ENCODE measurements around the gene DNAH1.

The DNAH1 gene

DNA sequence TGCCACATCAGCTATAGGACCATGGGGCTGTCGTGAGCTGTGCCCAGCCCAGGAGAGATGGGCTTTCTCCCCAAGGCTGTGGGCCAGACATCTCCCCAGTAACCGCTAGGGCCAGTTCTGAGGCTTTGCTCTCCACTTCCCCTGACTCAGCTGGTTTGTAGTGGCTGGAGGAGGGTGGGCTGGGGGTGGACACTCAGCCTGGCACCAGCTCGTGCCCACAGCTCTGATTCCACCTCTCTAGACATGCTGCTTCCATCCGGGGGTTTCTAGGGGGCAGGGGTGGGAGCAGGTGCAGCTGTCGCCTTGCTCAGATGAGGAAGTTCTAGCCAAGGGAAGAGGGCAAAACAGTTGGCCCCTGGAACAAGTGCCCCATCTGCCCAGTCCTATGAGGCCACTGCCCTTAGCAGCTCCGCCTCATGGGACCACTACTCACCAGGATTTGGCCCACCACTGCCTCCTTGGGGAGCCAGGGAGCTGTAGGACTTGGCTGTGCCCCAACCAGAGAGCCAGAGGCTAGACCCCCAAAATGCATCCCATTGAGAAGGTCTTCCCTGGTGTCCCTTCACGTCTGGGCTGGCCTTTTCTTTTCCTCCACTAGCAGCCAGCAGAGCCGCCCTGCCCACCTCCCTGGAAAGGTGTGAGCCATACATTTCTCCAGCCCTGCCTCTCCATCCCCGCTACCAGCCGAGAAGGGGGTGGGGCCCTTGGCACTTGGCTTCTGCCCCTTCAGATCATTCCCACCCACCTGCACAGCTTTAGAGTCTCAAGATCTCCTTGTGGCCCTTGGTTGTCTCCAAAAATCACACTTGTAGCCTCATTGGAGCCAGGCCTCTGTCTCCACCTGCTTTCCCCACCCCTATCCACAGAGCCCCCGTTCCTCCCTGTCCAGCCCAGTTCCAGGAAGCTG is 18.6 kb upstream of the DNAH1 start:
- no peak overlapping the region for H3K4me3 ChIP-seq (ENCODE audit: low read length in 2 of 2)
- H3K27me3 ChIP-seq (ENCODE audit: control insufficient read depth in 2 of 2, insufficient read depth in 2 of 2, low read length in 2 of 2) = no peaks in the 10 kb centered on the region
- no peak overlapping the region for H3K27ac ChIP-seq (ENCODE audit: low read depth in 2 of 2, low read length in 2 of 2)
- H3K36me3 ChIP-seq (ENCODE audit: control insufficient read depth in 2 of 2, insufficient read depth in 2 of 2, low read length in 2 of 2) = peaks cover 12 to 25% of the 10 kb centered on the region in 2 donors
- no peak overlapping the region for H3K9ac ChIP-seq (ENCODE audit: low read depth in 1 of 2, low read length in 2 of 2)
- no peaks in the 10 kb centered on the region for H3K4me1 ChIP-seq (ENCODE audit: control insufficient read depth in 2 of 2, insufficient read depth in 2 of 2, low read length in 2 of 2)
- no peaks in the 10 kb centered on the region for H3K9me3 ChIP-seq (ENCODE audit: control insufficient read depth in 2 of 2, low read length in 2 of 2)

DNA sequence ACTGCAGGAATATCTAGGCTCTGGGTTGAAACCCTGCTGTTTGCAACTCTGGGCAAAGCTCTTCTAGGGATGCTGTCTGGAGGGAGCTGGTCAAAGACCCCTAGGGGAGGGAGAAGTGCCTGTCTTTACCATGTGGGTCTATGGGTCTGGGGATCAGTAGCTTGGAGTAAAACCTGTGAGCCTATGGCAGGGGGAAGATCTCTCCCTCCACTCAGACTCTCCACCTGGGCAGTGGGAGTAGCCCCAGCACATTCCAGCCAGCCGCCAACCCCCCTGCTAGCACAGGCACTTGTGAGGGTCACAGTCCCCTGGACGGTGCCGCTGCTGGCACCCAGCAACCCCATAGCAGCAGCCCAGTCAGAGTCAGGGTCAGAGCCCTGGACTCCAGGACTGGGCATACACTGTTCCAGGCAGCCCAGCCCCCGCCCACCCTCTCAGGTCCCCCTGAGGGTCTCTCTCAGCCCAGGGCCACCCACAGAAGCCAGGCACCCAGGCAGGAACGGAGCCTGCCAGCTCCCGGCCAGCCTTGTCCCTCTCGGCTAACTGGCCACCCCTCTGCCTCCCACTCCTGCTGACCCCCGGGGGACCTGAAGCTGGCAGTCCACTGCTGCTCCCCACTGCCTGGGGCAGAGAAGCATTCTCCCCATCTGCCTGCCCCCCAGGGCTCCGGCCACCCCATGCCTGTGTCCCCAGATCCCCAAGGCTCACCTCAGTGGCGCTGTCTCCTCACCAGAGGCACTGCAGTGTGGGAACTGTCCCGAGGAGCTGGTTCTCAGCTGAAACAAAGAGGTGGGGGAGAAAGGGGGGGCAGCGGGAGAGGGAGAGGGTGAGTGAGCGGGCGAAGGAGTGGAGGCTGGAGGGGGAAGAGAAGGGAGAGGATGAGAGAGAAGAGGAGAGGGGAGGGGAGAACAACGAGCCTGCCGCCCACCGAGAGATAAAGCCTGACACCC is 17.7 kb upstream of the DNAH1 start:
- no peak overlapping the region for H3K9ac ChIP-seq (ENCODE audit: low read depth in 1 of 2, low read length in 2 of 2)
- H3K4me3 ChIP-seq (ENCODE audit: low read length in 2 of 2) = no peak overlapping the region
- no peaks in the 10 kb centered on the region for H3K27me3 ChIP-seq (ENCODE audit: control insufficient read depth in 2 of 2, insufficient read depth in 2 of 2, low read length in 2 of 2)
- H3K9me3 ChIP-seq (ENCODE audit: control insufficient read depth in 2 of 2, low read length in 2 of 2) = no peaks in the 10 kb centered on the region
- H3K4me1 ChIP-seq (ENCODE audit: control insufficient read depth in 2 of 2, insufficient read depth in 2 of 2, low read length in 2 of 2) = no peaks in the 10 kb centered on the region
- no peak overlapping the region for H3K27ac ChIP-seq (ENCODE audit: low read depth in 2 of 2, low read length in 2 of 2)
- peaks cover 3 to 17% of the 10 kb centered on the region in 2 donors for H3K36me3 ChIP-seq (ENCODE audit: control insufficient read depth in 2 of 2, insufficient read depth in 2 of 2, low read length in 2 of 2)

DNA sequence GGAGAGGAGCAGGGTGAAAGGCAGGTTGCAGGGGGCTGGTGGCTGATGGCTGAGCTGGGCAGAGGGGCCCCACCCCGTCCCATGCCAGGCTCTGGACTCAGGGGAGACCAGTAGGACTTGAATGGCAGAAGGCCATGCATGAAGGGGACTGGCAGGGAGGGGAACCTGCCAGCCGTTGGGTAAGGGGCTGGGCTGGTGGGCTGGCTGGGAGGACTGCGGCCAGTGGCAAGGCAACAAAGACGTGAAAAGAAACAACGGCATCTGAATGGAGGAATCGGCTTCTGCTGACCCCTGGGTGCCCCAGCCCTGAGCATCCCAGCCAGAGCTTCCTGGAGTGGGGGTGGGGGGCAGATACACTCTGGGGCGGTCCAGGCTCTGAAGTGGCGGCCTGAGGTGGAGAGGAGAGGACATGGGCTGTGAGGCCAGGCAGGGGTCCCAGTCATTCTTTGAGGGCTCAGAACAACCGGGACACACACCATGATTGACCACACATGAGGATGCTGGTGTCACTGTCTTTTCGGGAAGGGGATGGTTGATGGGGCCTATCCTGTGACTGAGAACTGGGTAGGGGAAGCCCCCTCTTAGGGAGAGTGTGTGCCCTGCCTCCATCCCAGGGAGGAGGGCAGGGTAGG is 16.8 kb upstream of the DNAH1 start:
- no peak overlapping the region for H3K27ac ChIP-seq (ENCODE audit: low read depth in 2 of 2, low read length in 2 of 2)

DNA sequence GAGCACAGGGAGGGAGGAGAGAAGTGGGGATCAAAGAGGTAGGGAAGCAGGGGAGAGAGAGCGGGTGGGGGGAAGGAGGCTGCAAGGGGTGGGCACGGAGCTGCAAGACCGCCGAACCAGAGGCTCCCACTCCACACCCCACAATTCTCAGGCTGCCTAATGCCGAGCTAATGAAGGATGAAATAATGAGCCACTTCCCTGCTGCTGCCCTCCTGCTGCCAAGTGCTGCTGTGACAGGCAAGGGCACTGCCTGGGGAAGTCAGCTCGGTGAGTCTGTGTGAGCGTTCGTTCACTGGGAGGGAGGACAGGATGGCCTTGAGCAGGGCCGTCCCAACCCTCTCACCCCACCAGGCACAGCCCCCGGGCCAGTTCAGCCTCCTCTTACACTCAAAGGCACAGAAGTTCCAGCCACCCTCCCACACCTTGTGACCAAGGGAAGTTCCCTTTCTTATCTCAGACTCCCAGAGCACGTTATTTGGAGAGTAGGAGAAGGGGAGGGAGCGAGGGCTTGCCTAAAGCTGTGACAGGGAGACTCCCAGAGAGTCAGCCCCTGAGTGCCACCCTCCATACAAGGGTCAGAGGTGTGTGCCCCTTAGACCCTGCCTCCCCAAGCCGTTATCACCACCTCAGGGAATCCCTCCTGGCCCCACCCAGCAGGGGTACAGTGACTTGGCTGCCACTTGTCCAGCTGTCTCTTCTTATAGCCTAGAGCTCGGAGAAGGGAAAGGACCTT is 16.1 kb upstream of the DNAH1 start:
- no peak overlapping the region for H3K4me3 ChIP-seq (ENCODE audit: low read length in 2 of 2)
- H3K27ac ChIP-seq (ENCODE audit: low read depth in 2 of 2, low read length in 2 of 2) = no peak overlapping the region

More for the DNA sequence above, 16.8 kb upstream of the DNAH1 start:
- Histone ChIP-seq H3K9ac (ENCODE audit: low read depth in 1 of 2, low read length in 2 of 2) (no peak overlapping the region), H3K36me3 (ENCODE audit: control insufficient read depth in 2 of 2, insufficient read depth in 2 of 2, low read length in 2 of 2) (peaks cover 0 to 10% of the 10 kb centered on the region in 2 donors), H3K9me3 (ENCODE audit: control insufficient read depth in 2 of 2, low read length in 2 of 2) (no peaks in the 10 kb centered on the region), H3K4me1 (ENCODE audit: control insufficient read depth in 2 of 2, insufficient read depth in 2 of 2, low read length in 2 of 2) (no peaks in the 10 kb centered on the region), H3K27me3 (ENCODE audit: control insufficient read depth in 2 of 2, insufficient read depth in 2 of 2, low read length in 2 of 2) (no peaks in the 10 kb centered on the region), H3K4me3 (ENCODE audit: low read length in 2 of 2) (no peak overlapping the region)

DNA sequence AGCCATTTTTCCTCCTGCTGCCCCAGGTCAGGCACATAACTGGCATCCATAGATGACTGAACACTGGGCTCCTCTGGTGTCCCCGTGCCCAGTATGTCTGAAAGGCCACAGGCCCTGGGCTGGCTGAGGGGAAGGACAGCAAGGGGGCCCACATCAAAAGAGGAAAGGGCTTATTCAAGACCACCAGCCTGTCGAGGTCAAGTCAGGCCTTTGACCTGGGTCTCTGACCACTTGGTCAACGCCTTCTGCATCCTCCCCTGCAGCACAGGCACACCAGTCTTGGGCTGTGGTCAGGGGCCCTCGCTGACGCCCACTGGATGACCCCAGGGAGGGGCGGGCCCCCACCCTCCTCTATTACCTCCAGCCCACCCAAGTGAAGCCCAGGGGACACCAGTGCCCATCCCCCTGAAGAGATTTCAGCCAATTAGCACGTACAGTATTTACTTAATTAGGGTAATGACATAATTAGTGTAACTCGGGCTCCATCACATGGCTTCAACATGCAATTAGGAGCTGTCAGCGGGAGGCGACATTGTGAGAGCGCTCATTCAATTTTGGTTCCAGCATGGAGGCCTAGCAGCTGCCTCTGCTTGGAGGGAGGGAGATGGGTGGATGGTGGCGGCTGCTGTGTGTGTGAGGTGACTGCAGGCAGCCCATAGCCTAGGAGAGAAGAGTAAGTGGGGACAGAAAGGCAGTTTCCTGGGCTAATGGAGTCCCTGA is 13.5 kb upstream of the DNAH1 start:
- no peaks in the 10 kb centered on the region for H3K27me3 ChIP-seq (ENCODE audit: control insufficient read depth in 2 of 2, insufficient read depth in 2 of 2, low read length in 2 of 2)
- no peaks in the 10 kb centered on the region for H3K9me3 ChIP-seq (ENCODE audit: control insufficient read depth in 2 of 2, low read length in 2 of 2)
- H3K36me3 ChIP-seq (ENCODE audit: control insufficient read depth in 2 of 2, insufficient read depth in 2 of 2, low read length in 2 of 2) = no peaks in the 10 kb centered on the region
- H3K4me3 ChIP-seq (ENCODE audit: low read length in 2 of 2) = no peak overlapping the region
- H3K27ac ChIP-seq (ENCODE audit: low read depth in 2 of 2, low read length in 2 of 2) = no peak overlapping the region
- peaks cover 19 to 25% of the 10 kb centered on the region in 2 donors for H3K4me1 ChIP-seq (ENCODE audit: control insufficient read depth in 2 of 2, insufficient read depth in 2 of 2, low read length in 2 of 2)
- H3K9ac ChIP-seq (ENCODE audit: low read depth in 1 of 2, low read length in 2 of 2) = no peak overlapping the region

More for the DNA sequence above, 16.1 kb upstream of the DNAH1 start:
- Histone ChIP-seq H3K36me3 (ENCODE audit: control insufficient read depth in 2 of 2, insufficient read depth in 2 of 2, low read length in 2 of 2) (peaks cover 0 to 4% of the 10 kb centered on the region in 2 donors), H3K4me1 (ENCODE audit: control insufficient read depth in 2 of 2, insufficient read depth in 2 of 2, low read length in 2 of 2) (peaks cover 0 to under 1% of the 10 kb centered on the region in 2 donors), H3K9me3 (ENCODE audit: control insufficient read depth in 2 of 2, low read length in 2 of 2) (no peaks in the 10 kb centered on the region), H3K9ac (ENCODE audit: low read depth in 1 of 2, low read length in 2 of 2) (no peak overlapping the region), H3K27me3 (ENCODE audit: control insufficient read depth in 2 of 2, insufficient read depth in 2 of 2, low read length in 2 of 2) (no peaks in the 10 kb centered on the region)

DNA sequence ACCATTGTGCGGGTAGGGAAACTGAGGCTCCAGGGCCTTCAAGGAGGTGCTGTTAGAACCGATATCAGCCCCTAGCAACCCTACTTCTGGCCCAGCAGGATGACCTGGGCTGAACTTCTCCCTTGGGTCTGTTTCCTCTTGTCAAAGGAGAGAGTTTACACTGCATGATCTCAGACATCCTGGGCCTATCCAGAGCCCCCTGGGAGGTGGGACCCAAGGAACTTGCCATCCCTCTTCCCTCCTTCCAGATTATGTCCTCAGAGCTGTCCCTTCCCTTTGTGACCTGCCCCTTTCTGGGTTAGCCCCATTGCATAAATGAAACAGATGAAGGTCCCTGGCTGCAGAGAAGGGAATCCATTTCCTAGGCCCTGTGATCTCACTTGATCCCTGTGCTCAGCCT is 12.3 kb upstream of the DNAH1 start:
- H3K27ac ChIP-seq (ENCODE audit: low read depth in 2 of 2, low read length in 2 of 2) = no peak overlapping the region
- H3K4me1 ChIP-seq (ENCODE audit: control insufficient read depth in 2 of 2, insufficient read depth in 2 of 2, low read length in 2 of 2) = peaks cover 20 to 32% of the 10 kb centered on the region in 2 donors
- no peaks in the 10 kb centered on the region for H3K36me3 ChIP-seq (ENCODE audit: control insufficient read depth in 2 of 2, insufficient read depth in 2 of 2, low read length in 2 of 2)
- H3K9ac ChIP-seq (ENCODE audit: low read depth in 1 of 2, low read length in 2 of 2) = no peak overlapping the region
- H3K27me3 ChIP-seq (ENCODE audit: control insufficient read depth in 2 of 2, insufficient read depth in 2 of 2, low read length in 2 of 2) = no peaks in the 10 kb centered on the region
- H3K9me3 ChIP-seq (ENCODE audit: control insufficient read depth in 2 of 2, low read length in 2 of 2) = no peaks in the 10 kb centered on the region
- H3K4me3 ChIP-seq (ENCODE audit: low read length in 2 of 2) = no peak overlapping the region

DNA sequence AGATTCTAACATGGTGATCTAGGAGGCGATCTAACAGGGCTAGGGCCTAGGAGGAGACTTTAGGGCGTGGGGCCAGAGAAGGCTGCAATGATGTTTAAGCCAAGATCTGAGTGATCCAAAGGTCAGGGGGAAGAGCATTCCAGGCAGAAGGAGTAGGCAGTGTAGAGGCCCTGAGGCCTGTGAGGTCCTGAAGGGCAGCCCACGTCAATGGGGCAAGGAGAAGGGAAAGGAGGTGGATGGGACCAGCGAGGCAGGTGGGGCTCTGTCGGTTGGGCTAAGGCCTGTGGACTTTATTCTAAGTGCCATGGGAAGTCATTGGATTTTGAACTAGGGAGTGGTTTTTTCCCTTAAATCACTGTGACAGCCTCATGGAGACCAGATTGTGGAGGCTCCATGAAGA is 10.2 kb upstream of the DNAH1 start:
- no peaks in the 10 kb centered on the region for H3K27me3 ChIP-seq (ENCODE audit: control insufficient read depth in 2 of 2, insufficient read depth in 2 of 2, low read length in 2 of 2)
- H3K9ac ChIP-seq (ENCODE audit: low read depth in 1 of 2, low read length in 2 of 2) = no peak overlapping the region

DNA sequence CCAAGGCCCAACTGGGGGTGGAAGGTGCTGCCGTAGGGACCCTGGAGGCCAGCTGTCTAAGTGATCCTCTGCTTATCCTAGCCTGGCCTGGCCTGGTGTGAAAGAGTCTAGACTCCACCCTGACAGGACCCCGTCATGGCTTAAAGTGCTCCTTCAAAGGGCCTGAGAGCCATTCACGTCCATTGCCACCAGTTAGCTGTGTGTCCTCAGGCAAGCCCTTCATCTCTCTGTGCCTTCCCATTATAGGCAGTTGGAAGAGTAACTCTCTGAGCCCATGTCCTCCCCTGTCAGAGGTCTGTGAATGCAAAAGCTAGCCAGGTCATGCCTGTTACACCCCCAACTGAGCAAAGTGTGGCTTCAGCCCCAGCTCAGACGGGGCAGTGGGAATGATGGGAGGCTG is 9.1 kb upstream of the DNAH1 start:
- Histone ChIP-seq H3K27ac (ENCODE audit: low read depth in 2 of 2, low read length in 2 of 2) (no peak overlapping the region), H3K4me1 (ENCODE audit: control insufficient read depth in 2 of 2, insufficient read depth in 2 of 2, low read length in 2 of 2) (peaks cover 20 to 32% of the 10 kb centered on the region in 2 donors), H3K9me3 (ENCODE audit: control insufficient read depth in 2 of 2, low read length in 2 of 2) (no peaks in the 10 kb centered on the region)

More for the DNA sequence above, 10.2 kb upstream of the DNAH1 start:
- peak overlapping the region; percentile 9 to 14 for H3K27ac ChIP-seq (ENCODE audit: low read depth in 2 of 2, low read length in 2 of 2)
- H3K9me3 ChIP-seq (ENCODE audit: control insufficient read depth in 2 of 2, low read length in 2 of 2) = no peaks in the 10 kb centered on the region
- peaks cover 20 to 32% of the 10 kb centered on the region in 2 donors for H3K4me1 ChIP-seq (ENCODE audit: control insufficient read depth in 2 of 2, insufficient read depth in 2 of 2, low read length in 2 of 2)
- peaks cover 0 to 2% of the 10 kb centered on the region in 2 donors for H3K36me3 ChIP-seq (ENCODE audit: control insufficient read depth in 2 of 2, insufficient read depth in 2 of 2, low read length in 2 of 2)
- H3K4me3 ChIP-seq (ENCODE audit: low read length in 2 of 2) = no peak overlapping the region

DNA sequence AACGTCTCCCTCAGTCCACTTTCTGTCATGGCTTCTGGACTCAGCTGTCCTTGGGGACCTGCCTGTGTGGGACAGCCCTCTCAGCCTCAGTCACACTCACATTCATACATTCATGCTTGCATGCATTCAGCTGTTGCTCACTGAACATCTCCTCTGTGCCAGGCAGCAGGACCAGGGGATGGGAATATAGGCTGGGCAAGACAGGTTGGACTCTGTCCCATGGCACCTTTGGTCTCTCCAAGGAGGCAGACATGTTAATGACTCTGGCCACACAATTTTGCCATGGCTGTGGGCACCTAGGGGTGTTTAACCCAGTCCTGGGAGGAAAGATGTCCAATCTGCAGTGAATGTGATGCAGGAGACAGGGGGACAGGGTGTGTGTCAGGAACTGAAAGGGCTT is 7.8 kb upstream of the DNAH1 start:
- Histone ChIP-seq H3K4me1 (ENCODE audit: control insufficient read depth in 2 of 2, insufficient read depth in 2 of 2, low read length in 2 of 2) (peaks cover 22 to 35% of the 10 kb centered on the region in 2 donors), H3K36me3 (ENCODE audit: control insufficient read depth in 2 of 2, insufficient read depth in 2 of 2, low read length in 2 of 2) (peaks cover 0 to 2% of the 10 kb centered on the region in 2 donors), H3K9me3 (ENCODE audit: control insufficient read depth in 2 of 2, low read length in 2 of 2) (no peaks in the 10 kb centered on the region), H3K27ac (ENCODE audit: low read depth in 2 of 2, low read length in 2 of 2) (no peak overlapping the region), H3K9ac (ENCODE audit: low read depth in 1 of 2, low read length in 2 of 2) (no peak overlapping the region), H3K4me3 (ENCODE audit: low read length in 2 of 2) (no peak overlapping the region), H3K27me3 (ENCODE audit: control insufficient read depth in 2 of 2, insufficient read depth in 2 of 2, low read length in 2 of 2) (no peaks in the 10 kb centered on the region)

More for the DNA sequence above, 9.1 kb upstream of the DNAH1 start:
- Histone ChIP-seq H3K36me3 (ENCODE audit: control insufficient read depth in 2 of 2, insufficient read depth in 2 of 2, low read length in 2 of 2) (peaks cover 0 to 2% of the 10 kb centered on the region in 2 donors), H3K4me3 (ENCODE audit: low read length in 2 of 2) (no peak overlapping the region), H3K9ac (ENCODE audit: low read depth in 1 of 2, low read length in 2 of 2) (no peak overlapping the region), H3K27me3 (ENCODE audit: control insufficient read depth in 2 of 2, insufficient read depth in 2 of 2, low read length in 2 of 2) (no peaks in the 10 kb centered on the region)

Data from mucosa of rectum (tissue), 2 donors.